Astrocyte (in vitro differentiated cells and primary cell): Measurements from ENCODE around the gene TNFSF13. TPM values are rescaled to one million over a fixed set of nuclear protein-coding genes. Genes with fewer than 3 reads are reported as not detected.
A peak's percentile ranks its signal among the peaks of the same experiment; 100 is the strongest.

Source experiments
- DNase-seq: peaks from one replicate; pipeline ENCODE4 v3.0.0-alpha.2; 2010; ENCODE audit warnings: low read depth
- FAIRE-seq: peaks from 2 replicates; lab custom pipeline; 2011; peaks lifted over from hg19 to GRCh38; lab: Jason Lieb, UNC
- H2AFZ ChIP-seq: 2 replicates; pipeline ENCODE4 v1.6.0; 2012; ENCODE audit warnings: low read depth, low read length, inconsistent platforms
- H3K27ac ChIP-seq: 2 replicates; pipeline ENCODE4 v1.5.1; 2011; ENCODE audit warnings: low read depth, low read length, inconsistent platforms
- H3K27me3 ChIP-seq: 2 replicates; pipeline ENCODE4 v1.6.0; 2011; ENCODE audit warnings: low read length, inconsistent platforms; ENCODE audit not compliant: insufficient read depth
- H3K36me3 ChIP-seq: 2 replicates; pipeline ENCODE4 v1.5.1; 2011; ENCODE audit warnings: low read length, inconsistent platforms; ENCODE audit not compliant: insufficient read depth
- H3K4me1 ChIP-seq: 2 replicates; pipeline ENCODE4 v1.5.1; 2011; ENCODE audit warnings: low read length, inconsistent platforms; ENCODE audit not compliant: insufficient read depth
- H3K4me2 ChIP-seq: 2 replicates; pipeline ENCODE4 v1.6.0; 2012; ENCODE audit warnings: low read length, inconsistent platforms
- H3K4me3 ChIP-seq: 2 replicates; pipeline ENCODE4 v1.5.1; 2011; ENCODE audit warnings: low read depth, mild to moderate bottlenecking, low read length, inconsistent platforms; ENCODE audit not compliant: insufficient read depth
- H3K79me2 ChIP-seq: 2 replicates; pipeline ENCODE4 v1.6.0; 2012; ENCODE audit warnings: mild to moderate bottlenecking, low read length, inconsistent platforms; ENCODE audit not compliant: insufficient read depth
- H3K9ac ChIP-seq: 2 replicates; pipeline ENCODE4 v1.6.0; 2012; ENCODE audit warnings: mild to moderate bottlenecking, low read length, inconsistent platforms
- H3K9me3 ChIP-seq: 2 replicates; pipeline ENCODE4 v1.5.1; 2012; ENCODE audit warnings: low read depth, mild to moderate bottlenecking, low read length, inconsistent platforms; ENCODE audit not compliant: insufficient read depth
- H4K20me1 ChIP-seq: 2 replicates; pipeline ENCODE4 v1.6.0; 2012; ENCODE audit warnings: low read length, inconsistent platforms; ENCODE audit not compliant: insufficient read depth
- H3K27ac Mint-ChIP-seq: one replicate; pipeline ENCODE4 v1.8.0; 2021; ENCODE audit warnings: mild to moderate bottlenecking, mixed read lengths; ENCODE audit not compliant: unreplicated experiment
- H3K27me3 Mint-ChIP-seq: one replicate; pipeline ENCODE4 v1.8.0; 2021; ENCODE audit warnings: low read depth, mixed read lengths; ENCODE audit not compliant: unreplicated experiment
- H3K36me3 Mint-ChIP-seq: one replicate; pipeline ENCODE4 v1.8.0; 2021; ENCODE audit warnings: low read depth, mixed read lengths; ENCODE audit not compliant: unreplicated experiment
- H3K4me1 Mint-ChIP-seq: one replicate; pipeline ENCODE4 v1.8.0; 2021; ENCODE audit warnings: low read depth, mixed read lengths; ENCODE audit not compliant: unreplicated experiment
- H3K4me3 Mint-ChIP-seq: one replicate; pipeline ENCODE4 v1.8.0; 2021; ENCODE audit warnings: mild to moderate bottlenecking, moderate library complexity, mixed read lengths; ENCODE audit not compliant: unreplicated experiment
- H3K9me3 Mint-ChIP-seq: one replicate; pipeline ENCODE4 v1.8.0; 2021; ENCODE audit warnings: mild to moderate bottlenecking, mixed read lengths; ENCODE audit not compliant: unreplicated experiment
- CTCF ChIP-seq: IDR thresholded peaks from 2 replicates; pipeline ENCODE4 v1.5.1; 2011; ENCODE audit warnings: low read depth, mild to moderate bottlenecking, inconsistent platforms, low read length, moderate library complexity; ENCODE audit not compliant: insufficient read depth
- EZH2 ChIP-seq: IDR thresholded peaks from 2 replicates; pipeline ENCODE4 v1.6.1; 2012; ENCODE audit warnings: mild to moderate bottlenecking, low read length, inconsistent platforms; ENCODE audit not compliant: insufficient read depth
- total RNA-seq: library from RNA; stranded (reverse); gene quantifications from 2 replicates; pipeline ENCODE4 v1.2.1, GENCODE V29; 2021

Gene TNFSF13
- total RNA-seq, 1 donor from 2014 or later: 0.93 TPM

- H3K9ac ChIP-seq: no peak overlapping the region
- no peak for FAIRE-seq
- no peak overlapping the region for H3K4me3 ChIP-seq
- H3K27me3 Mint-ChIP-seq: no peaks in the 10 kb centered on the region
- no peaks in the 10 kb centered on the region for H3K9me3 Mint-ChIP-seq
- H3K4me2 ChIP-seq: no peak overlapping the region
- peaks cover 5% of the 10 kb centered on the region for H3K36me3 Mint-ChIP-seq
- peaks cover 32% of the 10 kb centered on the region for H3K4me1 Mint-ChIP-seq
- H3K27ac Mint-ChIP-seq: peak overlapping the region; percentile 12
- H3K36me3 ChIP-seq: peaks cover 14% of the 10 kb centered on the region
- no peak overlapping the region for H3K4me3 Mint-ChIP-seq
- no peak overlapping the region for H2AFZ ChIP-seq
- H4K20me1 ChIP-seq: peaks cover 72% of the 10 kb centered on the region
- TF ChIP-seq EZH2: no peak
- TF ChIP-seq CTCF: no peak
- DNase-seq: no peak
- no peaks in the 10 kb centered on the region for H3K9me3 ChIP-seq
- H3K4me1 ChIP-seq: peaks cover 22% of the 10 kb centered on the region
- H3K27me3 ChIP-seq: no peaks in the 10 kb centered on the region
- peaks cover 83% of the 10 kb centered on the region for H3K79me2 ChIP-seq
- H3K27ac ChIP-seq: no peak overlapping the region
Observed at GRCh38 chr17:7610641-7611040, 52.1 kb downstream of the TNFSF13 start.

Other genes starting within 250 kb of the TNFSF13 start
- gene GPS2, start 243.4 kb upstream of the TNFSF13 start, total RNA-seq: 41.7 and 49.8 TPM in 2 replicates
- 32.5 and 32.6 TPM in 2 replicates for gene NEURL4, start 229.4 kb upstream of the TNFSF13 start, total RNA-seq
- 14.4 and 16.0 TPM in 2 replicates for gene ACAP1, start 222.2 kb upstream of the TNFSF13 start, total RNA-seq
- gene KCTD11, start 206.6 kb upstream of the TNFSF13 start, total RNA-seq: 31.6 and 41.4 TPM in 2 replicates
- gene TMEM95, start 203.6 kb upstream of the TNFSF13 start, total RNA-seq: 0.30 TPM in 1 of 2 replicates, not detected in the other
- gene TNK1, start 177.7 kb upstream of the TNFSF13 start, total RNA-seq: 0.36 and 1.6 TPM in 2 replicates
- gene PLSCR3, start 164.2 kb upstream of the TNFSF13 start, total RNA-seq: 65.7 and 67.6 TPM in 2 replicates
- gene TMEM256, start 154.7 kb upstream of the TNFSF13 start, total RNA-seq: 45.7 and 52.9 TPM in 2 replicates
- 77.3 and 80.7 TPM in 2 replicates for gene NLGN2, start 150.9 kb upstream of the TNFSF13 start, total RNA-seq
- gene SPEM1, start 138.4 kb upstream of the TNFSF13 start, total RNA-seq: 0.23 TPM in 1 of 2 replicates, not detected in the other
- 0.14 and 0.17 TPM in 2 replicates for gene SPEM2, start 133.1 kb upstream of the TNFSF13 start, total RNA-seq
- 0.07 TPM in 1 of 2 replicates, not detected in the other for gene SPEM3, start 129.9 kb upstream of the TNFSF13 start, total RNA-seq
- gene TMEM102, start 123.3 kb upstream of the TNFSF13 start, total RNA-seq: 10.7 and 11.8 TPM in 2 replicates
- 22.4 and 30.7 TPM in 2 replicates for gene FGF11, start 119.2 kb upstream of the TNFSF13 start, total RNA-seq
- 9.7 and 11.7 TPM in 2 replicates for gene CHRNB1, start 113.7 kb upstream of the TNFSF13 start, total RNA-seq
- 31.0 and 31.2 TPM in 2 replicates for gene ZBTB4, start 79.1 kb upstream of the TNFSF13 start, total RNA-seq
- gene SLC35G6, start 77.3 kb upstream of the TNFSF13 start, total RNA-seq: not detected in 2 replicates
- gene POLR2A, start 74.4 kb upstream of the TNFSF13 start, total RNA-seq: 143 and 151 TPM in 2 replicates
- 2.4 and 3.4 TPM in 2 replicates for gene TNFSF12, start 9.7 kb upstream of the TNFSF13 start, total RNA-seq
- gene SENP3, start 3.2 kb downstream of the TNFSF13 start, total RNA-seq: 51.4 and 58.7 TPM in 2 replicates
- 4.4 and 6.2 TPM in 2 replicates for gene CD68, start 20.9 kb downstream of the TNFSF13 start, total RNA-seq
- 44.6 and 51.2 TPM in 2 replicates for gene MPDU1, start 25.1 kb downstream of the TNFSF13 start, total RNA-seq
- gene SOX15, start 31.3 kb downstream of the TNFSF13 start, total RNA-seq: 1.7 and 4.0 TPM in 2 replicates
- 54.3 and 60.2 TPM in 2 replicates for gene FXR2, start 56.1 kb downstream of the TNFSF13 start, total RNA-seq
- 47.2 and 49.8 TPM in 2 replicates for gene SAT2, start 69.1 kb downstream of the TNFSF13 start, total RNA-seq
- 0.79 and 1.4 TPM in 2 replicates for gene SHBG, start 71.4 kb downstream of the TNFSF13 start, total RNA-seq
- gene ATP1B2, start 92.2 kb downstream of the TNFSF13 start, total RNA-seq: 0.65 and 0.89 TPM in 2 replicates
- 94.4 and 100 TPM in 2 replicates for gene TP53, start 128.7 kb downstream of the TNFSF13 start, total RNA-seq
- 14.2 and 15.1 TPM in 2 replicates for gene WRAP53, start 129.7 kb downstream of the TNFSF13 start, total RNA-seq
- 7.0 and 7.6 TPM in 2 replicates for gene EFNB3, start 146.5 kb downstream of the TNFSF13 start, total RNA-seq
- gene DNAH2, start 159.0 kb downstream of the TNFSF13 start, total RNA-seq: 0.11 and 0.34 TPM in 2 replicates